Prostate gland (tissue), 2 donors: Measurements from ENCODE around the gene CD52.

Experiments used
- POLR2A ChIP-seq: fragments of 450-650 bp; IDR thresholded peaks from one replicate; pipeline ENCODE4 v1.6.1; 2016; ENCODE audit warnings: antibody characterized with exemption, mild to moderate bottlenecking
- TF ChIP-seq, protein P1 (sequence below), 4 experiments: fragments of 200-600 bp in 2 of 4; fragments of 450-650 bp in 2 of 4; sonication (generic) in 2 of 4; IDR thresholded peaks; 1 replicate in 3 of 4; 2 replicates in 1 of 4; pipeline ENCODE4 v1.5.1; 2016 to 2019; ENCODE audit warnings: antibody characterized with exemption in 4 of 4, mild to moderate bottlenecking in 2 of 4, moderate library complexity in 2 of 4

DNA sequence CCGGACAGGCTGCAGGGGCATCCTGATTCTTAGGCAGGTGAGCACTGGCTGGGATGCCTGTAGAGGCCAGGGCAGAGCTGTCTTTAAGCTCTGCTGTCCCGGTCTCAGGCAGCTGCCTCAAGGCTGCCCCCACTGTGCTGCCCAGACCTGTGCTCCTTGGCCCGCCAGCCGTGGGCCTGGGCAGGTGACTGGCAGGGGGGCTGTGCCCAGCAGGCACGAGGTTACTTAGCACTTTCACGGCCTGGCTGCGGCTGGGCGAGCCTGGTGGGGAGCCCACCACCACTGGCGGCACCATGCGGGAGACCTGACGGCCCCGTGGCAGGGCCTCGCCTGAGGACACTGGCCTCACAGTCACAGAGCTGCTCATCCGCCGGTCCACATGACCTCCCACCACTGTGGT, 28.0 kb downstream of the CD52 start:
- TF ChIP-seq, protein P1, sequence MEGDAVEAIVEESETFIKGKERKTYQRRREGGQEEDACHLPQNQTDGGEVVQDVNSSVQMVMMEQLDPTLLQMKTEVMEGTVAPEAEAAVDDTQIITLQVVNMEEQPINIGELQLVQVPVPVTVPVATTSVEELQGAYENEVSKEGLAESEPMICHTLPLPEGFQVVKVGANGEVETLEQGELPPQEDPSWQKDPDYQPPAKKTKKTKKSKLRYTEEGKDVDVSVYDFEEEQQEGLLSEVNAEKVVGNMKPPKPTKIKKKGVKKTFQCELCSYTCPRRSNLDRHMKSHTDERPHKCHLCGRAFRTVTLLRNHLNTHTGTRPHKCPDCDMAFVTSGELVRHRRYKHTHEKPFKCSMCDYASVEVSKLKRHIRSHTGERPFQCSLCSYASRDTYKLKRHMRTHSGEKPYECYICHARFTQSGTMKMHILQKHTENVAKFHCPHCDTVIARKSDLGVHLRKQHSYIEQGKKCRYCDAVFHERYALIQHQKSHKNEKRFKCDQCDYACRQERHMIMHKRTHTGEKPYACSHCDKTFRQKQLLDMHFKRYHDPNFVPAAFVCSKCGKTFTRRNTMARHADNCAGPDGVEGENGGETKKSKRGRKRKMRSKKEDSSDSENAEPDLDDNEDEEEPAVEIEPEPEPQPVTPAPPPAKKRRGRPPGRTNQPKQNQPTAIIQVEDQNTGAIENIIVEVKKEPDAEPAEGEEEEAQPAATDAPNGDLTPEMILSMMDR (IDR thresholded peaks at IDR 0.05): no peak
- no peak for TF ChIP-seq POLR2A
